Keratinocyte (primary cell): ENCODE data around the gene TSHB.

ENCODE experiments used
- CTCF ChIP-seq, 3 experiments: IDR thresholded peaks in 1 of 3; conservative IDR thresholded peaks in 1 of 3; optimal IDR thresholded peaks in 1 of 3; 2 replicates in 2 of 3; 3 replicates in 1 of 3; pipeline versions ENCODE3 to v1.5.1; 2011; ENCODE audit warnings: low read length in 3 of 3, mild to moderate bottlenecking in 3 of 3, moderate library complexity in 2 of 3, control low read depth in 1 of 3, inconsistent platforms in 1 of 3; ENCODE audit not compliant: insufficient read depth in 2 of 3; ENCODE audit errors: extremely low read depth in 1 of 3
- EZH2 ChIP-seq: IDR thresholded peaks from one replicate; pipeline ENCODE4 v1.6.1; 2012; ENCODE audit warnings: inconsistent platforms, mild to moderate bottlenecking, low read length, moderate library complexity

DNA sequence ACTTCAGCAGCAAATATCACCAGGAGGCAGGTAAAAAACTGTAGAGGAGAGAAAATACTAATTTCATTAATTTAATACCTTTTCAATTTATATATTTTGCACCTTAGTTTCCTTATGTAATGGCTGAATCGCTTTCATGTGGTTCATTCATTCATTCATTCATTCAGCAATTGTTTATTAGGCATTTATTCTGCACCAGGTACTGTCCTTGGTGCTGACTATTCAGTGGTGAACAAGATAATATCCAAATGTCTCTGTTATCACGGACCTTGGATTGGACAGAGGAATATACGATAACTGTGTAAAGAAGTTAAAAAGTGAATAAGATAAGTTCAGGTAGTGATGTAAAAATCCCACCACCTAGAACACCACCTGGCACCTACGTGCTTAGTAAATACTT, 30.9 kb downstream of the TSHB start:
- TF ChIP-seq CTCF (optimal IDR thresholded peaks at IDR 0.05 in 1 of 3, IDR thresholded peaks at IDR 0.05 in 1 of 3, conservative IDR thresholded peaks at IDR 0.05 in 1 of 3; ENCODE audit: extremely low read depth in 1 of 3, insufficient read depth in 2 of 3, low read length in 3 of 3) (no peak), EZH2 (no peak)
